ENCODE measurements around the gene MAGEB2.

MAGEB2 gene

GRCh38 chrX:30262763-30263162 is 47.4 kb downstream of the MAGEB2 start (continued):
- TF ChIP-seq, protein P1, sequence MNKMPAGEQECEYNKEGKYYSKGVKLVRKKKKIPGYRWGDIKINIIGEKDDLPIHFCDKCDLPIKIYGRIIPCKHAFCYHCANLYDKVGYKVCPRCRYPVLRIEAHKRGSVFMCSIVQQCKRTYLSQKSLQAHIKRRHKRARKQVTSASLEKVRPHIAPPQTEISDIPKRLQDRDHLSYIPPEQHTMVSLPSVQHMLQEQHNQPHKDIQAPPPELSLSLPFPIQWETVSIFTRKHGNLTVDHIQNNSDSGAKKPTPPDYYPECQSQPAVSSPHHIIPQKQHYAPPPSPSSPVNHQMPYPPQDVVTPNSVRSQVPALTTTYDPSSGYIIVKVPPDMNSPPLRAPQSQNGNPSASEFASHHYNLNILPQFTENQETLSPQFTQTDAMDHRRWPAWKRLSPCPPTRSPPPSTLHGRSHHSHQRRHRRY (tag by site-specific recombination; IDR thresholded peaks at IDR 0.05) = no peak
- TF ChIP-seq INSM2 (tag by site-specific recombination; IDR thresholded peaks at IDR 0.05) (no peak), ZNF112 (tag by site-specific recombination; IDR thresholded peaks at IDR 0.05) (no peak), ZNF830 (tag by site-specific recombination; IDR thresholded peaks at IDR 0.05; ENCODE audit: low read depth) (no peak), ZFP37 (tag by site-specific recombination; IDR thresholded peaks at IDR 0.05) (no peak)
- TF ChIP-seq, protein P2, sequence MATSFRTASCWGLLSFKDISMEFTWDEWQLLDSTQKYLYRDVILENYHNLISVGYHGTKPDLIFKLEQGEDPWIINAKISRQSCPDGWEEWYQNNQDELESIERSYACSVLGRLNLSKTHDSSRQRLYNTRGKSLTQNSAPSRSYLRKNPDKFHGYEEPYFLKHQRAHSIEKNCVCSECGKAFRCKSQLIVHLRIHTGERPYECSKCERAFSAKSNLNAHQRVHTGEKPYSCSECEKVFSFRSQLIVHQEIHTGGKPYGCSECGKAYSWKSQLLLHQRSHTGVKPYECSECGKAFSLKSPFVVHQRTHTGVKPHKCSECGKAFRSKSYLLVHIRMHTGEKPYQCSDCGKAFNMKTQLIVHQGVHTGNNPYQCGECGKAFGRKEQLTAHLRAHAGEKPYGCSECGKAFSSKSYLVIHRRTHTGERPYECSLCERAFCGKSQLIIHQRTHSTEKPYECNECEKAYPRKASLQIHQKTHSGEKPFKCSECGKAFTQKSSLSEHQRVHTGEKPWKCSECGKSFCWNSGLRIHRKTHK (tag by site-specific recombination; IDR thresholded peaks at IDR 0.05) = no peak
